Keratinocyte (primary cell): ENCODE measurements around the gene BGN.

Experiments
- CTCF ChIP-seq, 3 experiments: IDR thresholded peaks in 1 of 3; conservative IDR thresholded peaks in 1 of 3; optimal IDR thresholded peaks in 1 of 3; 2 replicates in 2 of 3; 3 replicates in 1 of 3; pipeline versions ENCODE3 to v1.5.1; 2011; ENCODE audit warnings: low read length in 3 of 3, mild to moderate bottlenecking in 3 of 3, moderate library complexity in 2 of 3, control low read depth in 1 of 3, inconsistent platforms in 1 of 3; ENCODE audit not compliant: insufficient read depth in 2 of 3; ENCODE audit errors: extremely low read depth in 1 of 3
- EZH2 ChIP-seq: IDR thresholded peaks from one replicate; pipeline ENCODE4 v1.6.1; 2012; ENCODE audit warnings: inconsistent platforms, mild to moderate bottlenecking, low read length, moderate library complexity

- no peak for TF ChIP-seq CTCF (optimal IDR thresholded peaks at IDR 0.05 in 1 of 3, IDR thresholded peaks at IDR 0.05 in 1 of 3, conservative IDR thresholded peaks at IDR 0.05 in 1 of 3; ENCODE audit: extremely low read depth in 1 of 3, insufficient read depth in 2 of 3, low read length in 3 of 3)
- TF ChIP-seq EZH2, result no peak
Measured at GRCh38 chrX:153447581-153447960, 47.2 kb upstream of the BGN start.
